Mesendoderm (in vitro differentiated cells): ENCODE data around the gene PGM2L1.
"Not testable (repeated sequence)": the region's sequence is repeated elsewhere in the genome, so short reads cannot be mapped to it uniquely, and the experiment has no call there.

Source experiments
- DNase-seq: peaks from one replicate; pipeline ENCODE4 v3.0.0; 2013
- H2AK5ac ChIP-seq: 2 replicates; pipeline ENCODE4 v1.6.1; 2013; ENCODE audit warnings: low read length, inconsistent platforms
- H2BK120ac ChIP-seq: 2 replicates; pipeline ENCODE4 v1.6.1; 2013; ENCODE audit warnings: low read depth, mild to moderate bottlenecking, low read length, moderate library complexity, mixed read lengths
- H2BK15ac ChIP-seq: replicated peaks from 2 replicates; pipeline ENCODE4 v1.6.1; 2013; ENCODE audit warnings: low read depth, mild to moderate bottlenecking, moderate library complexity
- H2BK5ac ChIP-seq: 2 replicates; pipeline ENCODE4 v1.6.1; 2013; ENCODE audit warnings: low read length, inconsistent platforms
- H3K18ac ChIP-seq: 2 replicates; pipeline ENCODE4 v1.6.1; 2013; ENCODE audit warnings: mild to moderate bottlenecking, low read length, mixed read lengths
- H3K23ac ChIP-seq: one replicate; pipeline ENCODE4 v1.6.1; 2013; ENCODE audit warnings: low read length
- H3K27ac ChIP-seq: 2 replicates; pipeline ENCODE4 v1.5.1; 2013; ENCODE audit warnings: low read depth, mild to moderate bottlenecking, inconsistent platforms, low read length, moderate library complexity
- H3K27me3 ChIP-seq: 2 replicates; pipeline ENCODE4 v1.6.1; 2013; ENCODE audit warnings: low read length, control low read depth, mild to moderate bottlenecking, inconsistent platforms; ENCODE audit not compliant: insufficient read depth, poor library complexity
- H3K36me3 ChIP-seq: 2 replicates; pipeline ENCODE4 v1.6.1; 2013; ENCODE audit warnings: low read length, inconsistent platforms; ENCODE audit not compliant: control insufficient read depth, insufficient read depth
- H3K4ac ChIP-seq: one replicate; pipeline ENCODE4 v1.6.1; 2013; ENCODE audit warnings: low read depth, mild to moderate bottlenecking, low read length, moderate library complexity
- H3K4me1 ChIP-seq: 2 replicates; pipeline ENCODE4 v1.6.1; 2013; ENCODE audit warnings: low read depth, low read length, inconsistent platforms; ENCODE audit not compliant: control insufficient read depth
- H3K4me2 ChIP-seq: 2 replicates; pipeline ENCODE4 v1.6.1; 2013; ENCODE audit warnings: low read length
- H3K4me3 ChIP-seq: 2 replicates; pipeline ENCODE4 v1.5.1; 2013; ENCODE audit warnings: mild to moderate bottlenecking, low read length
- H3K56ac ChIP-seq: one replicate; pipeline ENCODE4 v1.6.1; 2013; ENCODE audit warnings: low read length
- H3K79me1 ChIP-seq: 2 replicates; pipeline ENCODE4 v1.6.1; 2013; ENCODE audit warnings: low read length, inconsistent platforms
- H3K79me2 ChIP-seq: 2 replicates; pipeline ENCODE4 v1.6.1; 2013; ENCODE audit warnings: mild to moderate bottlenecking, low read length; ENCODE audit not compliant: control insufficient read depth, insufficient read depth
- H3K9ac ChIP-seq: 2 replicates; pipeline ENCODE4 v1.6.1; 2013; ENCODE audit warnings: low read length, inconsistent platforms
- H4K5ac ChIP-seq: one replicate; pipeline ENCODE4 v1.6.1; 2013; ENCODE audit warnings: low read length
- H4K8ac ChIP-seq: one replicate; pipeline ENCODE4 v1.6.1; 2013; ENCODE audit warnings: low read depth, mild to moderate bottlenecking, control low read depth, low read length, moderate library complexity
- WGBS: extraction: QIAGEN DNeasy Blood & Tissue Kit; methylation state at CpG from one replicate; pipeline ENCODE4 v1.1.7; 2013; ENCODE audit warnings: low lambda C conversion rate, missing lambda C conversion rate; ENCODE audit not compliant: insufficient coverage; ENCODE audit errors: extremely low coverage; 5-methylcytosine and 5-hydroxymethylcytosine counted together

The PGM2L1 gene

GRCh38 chr11:74332291-74332690 lies 65.9 kb downstream of the PGM2L1 start:
- Histone ChIP-seq H3K27me3 (no peaks in the 10 kb centered on the region), H3K36me3 (no peaks in the 10 kb centered on the region), H3K79me1 (no peaks in the 10 kb centered on the region), H3K4me1 (no peaks in the 10 kb centered on the region), H2BK120ac (no peak overlapping the region), H4K5ac (no peak overlapping the region), H3K9ac (no peak overlapping the region), H3K56ac (no peak overlapping the region), H3K4me2 (no peak overlapping the region), H2BK5ac (no peak overlapping the region), H3K4ac (no peak overlapping the region), H3K23ac (no peak overlapping the region), H3K18ac (no peak overlapping the region), H2BK15ac (no peak overlapping the region), H4K8ac (no peak overlapping the region), H3K27ac (no peak overlapping the region), H2AK5ac (no peak overlapping the region), H3K79me2 (no peaks in the 10 kb centered on the region), H3K4me3 (no peak overlapping the region)
- DNase-seq: no peak
- WGBS: no CpG with 5 or more reads among the region's 1 CpG

- not testable (repeated sequence) for H4K8ac ChIP-seq, H3K18ac ChIP-seq, H3K27me3 ChIP-seq, H3K79me2 ChIP-seq, H3K56ac ChIP-seq, H3K4me2 ChIP-seq, H3K79me1 ChIP-seq, H3K4me3 ChIP-seq, H2BK15ac ChIP-seq, H3K27ac ChIP-seq, H3K4me1 ChIP-seq, H2BK5ac ChIP-seq, H4K5ac ChIP-seq, H3K23ac ChIP-seq, H3K36me3 ChIP-seq, H2AK5ac ChIP-seq, H2BK120ac ChIP-seq, H3K4ac ChIP-seq, H3K9ac ChIP-seq, DNase-seq
- no CpG with 5 or more reads among the region's 6 CpGs for WGBS
Observed at GRCh38 chr11:74331000-74331399, 67.2 kb downstream of the PGM2L1 start.

- Histone ChIP-seq H3K4me3 (no peak overlapping the region), H3K79me1 (no peaks in the 10 kb centered on the region), H2BK120ac (no peak overlapping the region), H3K4me1 (no peaks in the 10 kb centered on the region), H4K8ac (no peak overlapping the region), H2AK5ac (no peak overlapping the region), H3K23ac (no peak overlapping the region), H3K36me3 (no peaks in the 10 kb centered on the region), H3K4me2 (no peak overlapping the region), H3K9ac (no peak overlapping the region), H3K4ac (no peak overlapping the region), H3K27ac (no peak overlapping the region), H2BK15ac (no peak overlapping the region), H3K18ac (no peak overlapping the region), H3K79me2 (no peaks in the 10 kb centered on the region), H3K27me3 (no peaks in the 10 kb centered on the region), H4K5ac (no peak overlapping the region), H2BK5ac (no peak overlapping the region), H3K56ac (no peak overlapping the region)
- DNase-seq: no peak
Observed at GRCh38 chr11:74330075-74330858, 68.0 kb downstream of the PGM2L1 start.

- Histone ChIP-seq H3K4me1 (no peaks in the 10 kb centered on the region), H3K79me1 (no peaks in the 10 kb centered on the region), H3K27me3 (no peaks in the 10 kb centered on the region), H4K8ac (no peak overlapping the region), H3K23ac (no peak overlapping the region), H3K4me3 (no peak overlapping the region), H3K9ac (no peak overlapping the region), H3K27ac (no peak overlapping the region), H3K36me3 (no peaks in the 10 kb centered on the region), H3K56ac (no peak overlapping the region), H3K4me2 (no peak overlapping the region), H4K5ac (no peak overlapping the region), H3K18ac (no peak overlapping the region), H2BK15ac (no peak overlapping the region), H3K4ac (no peak overlapping the region), H2BK5ac (no peak overlapping the region), H2BK120ac (no peak overlapping the region), H3K79me2 (no peaks in the 10 kb centered on the region), H2AK5ac (no peak overlapping the region)
- DNase-seq: no peak
- WGBS: no CpG with 5 or more reads among the region's 1 CpG
Observed at GRCh38 chr11:74327076-74327475, 71.2 kb downstream of the PGM2L1 start.

- H3K4me1 ChIP-seq: no peaks in the 10 kb centered on the region
- H3K36me3 ChIP-seq: no peaks in the 10 kb centered on the region
Observed at GRCh38 chr11:74326665-74327064, 71.6 kb downstream of the PGM2L1 start.

More at GRCh38 chr11:74326665-74327064, 71.6 kb downstream of the PGM2L1 start:
- no peak overlapping the region for H3K4ac ChIP-seq
- H4K5ac ChIP-seq: no peak overlapping the region
- no peak overlapping the region for H3K23ac ChIP-seq
- H3K79me1 ChIP-seq: no peaks in the 10 kb centered on the region
- H3K4me2 ChIP-seq: no peak overlapping the region
- no peaks in the 10 kb centered on the region for H3K27me3 ChIP-seq
- no peak overlapping the region for H3K4me3 ChIP-seq
- no peak overlapping the region for H2AK5ac ChIP-seq
- no peak for DNase-seq
- no CpG with 5 or more reads among the region's 5 CpGs for WGBS
- H3K9ac ChIP-seq: no peak overlapping the region
- H3K27ac ChIP-seq: no peak overlapping the region
- H3K79me2 ChIP-seq: no peaks in the 10 kb centered on the region
- no peak overlapping the region for H3K56ac ChIP-seq
- H3K18ac ChIP-seq: no peak overlapping the region
- H4K8ac ChIP-seq: no peak overlapping the region
- H2BK5ac ChIP-seq: no peak overlapping the region
- no peak overlapping the region for H2BK15ac ChIP-seq
- no peak overlapping the region for H2BK120ac ChIP-seq
